HL-60 (cell line): ENCODE data around the gene SOX9.

Source experiments
- DNase-seq, 2 experiments: peaks; one replicate each; pipeline ENCODE4 v3.0.0-alpha.2; 2010 to 2020; ENCODE audit warnings: low read depth in 1 of 2, low spot score in 1 of 2
- H3K27ac ChIP-seq: fragments of 250-450 bp; sonication (Bioruptor Pico); replicated peaks from 2 replicates; pipeline ENCODE4 v1.5.1; 2020; ENCODE audit warnings: mild to moderate bottlenecking, moderate library complexity
- H3K27me3 ChIP-seq: fragments of 250-450 bp; sonication (Bioruptor Pico); 2 replicates; pipeline ENCODE4 v1.5.1; 2021; ENCODE audit warnings: mild to moderate bottlenecking, moderate library complexity; ENCODE audit not compliant: insufficient read depth, poor library complexity, severe bottlenecking
- H3K4me3 ChIP-seq: replicated peaks from 2 replicates; pipeline ENCODE4 v1.5.1; 2011; ENCODE audit warnings: mild to moderate bottlenecking, control low read depth, low read length; ENCODE audit not compliant: insufficient read depth
- CTCF ChIP-seq: IDR thresholded peaks from one replicate; pipeline ENCODE4 v1.5.1; 2011; ENCODE audit warnings: low read length, control low read depth, inconsistent platforms; ENCODE audit not compliant: insufficient read depth
- GABPA ChIP-seq: IDR thresholded peaks from 2 replicates; pipeline ENCODE4 v1.6.1; 2012; ENCODE audit warnings: low read depth
- POLR2AphosphoS5 ChIP-seq: IDR thresholded peaks from 2 replicates; pipeline ENCODE4 v1.6.1; 2012; ENCODE audit warnings: low read depth
- SPI1 ChIP-seq: IDR thresholded peaks from 2 replicates; pipeline ENCODE4 v1.6.1; 2012; ENCODE audit warnings: low read depth, mild to moderate bottlenecking, borderline replicate concordance
- TF ChIP-seq, protein P1 (sequence below): IDR thresholded peaks from 2 replicates; pipeline ENCODE4 v1.6.1; 2012; ENCODE audit warnings: low read depth; ENCODE audit not compliant: insufficient replicate concordance

The SOX9 gene

DNA sequence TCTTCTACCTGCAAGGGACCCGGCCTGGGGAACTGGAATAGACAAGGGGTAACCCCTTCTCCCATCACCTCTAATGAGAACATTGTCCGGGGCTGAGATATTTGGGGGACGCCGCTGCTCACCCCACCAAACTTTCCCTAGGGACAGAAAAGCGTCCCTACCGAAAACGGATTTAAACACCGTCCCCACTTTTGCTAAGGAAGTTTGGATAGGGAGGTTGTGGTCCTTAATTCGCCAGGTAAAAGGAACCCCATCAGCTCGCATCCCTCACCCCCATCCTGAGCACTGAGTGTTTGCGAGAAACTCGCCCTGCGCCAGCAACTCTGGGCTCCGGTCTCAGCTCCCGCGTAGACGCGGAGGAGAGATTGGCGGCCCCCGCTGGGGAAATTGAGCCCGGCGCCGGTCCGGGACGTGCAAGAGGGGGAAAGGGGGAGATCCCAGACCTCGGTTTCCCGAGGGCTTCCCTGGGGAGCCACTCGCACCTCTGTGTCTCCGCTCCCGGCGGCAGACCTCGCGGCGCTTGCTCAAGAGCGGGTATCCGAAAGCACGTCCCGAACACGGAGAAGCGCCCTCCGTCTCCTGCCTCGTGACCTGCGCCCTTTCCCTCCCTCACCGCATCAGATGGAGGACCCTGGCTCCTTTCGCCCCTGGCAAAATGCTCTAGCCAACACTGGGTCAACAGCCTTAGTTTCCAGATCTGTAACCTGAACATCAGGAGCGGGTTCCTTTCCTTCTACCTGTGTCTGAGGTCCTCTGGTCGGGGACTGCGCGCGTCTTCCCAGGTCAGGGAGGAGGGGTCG lies 3.1 kb upstream of the SOX9 start:
- Histone ChIP-seq H3K27ac (no peak overlapping the region), H3K4me3 (no peak overlapping the region), H3K27me3 (peaks cover 70% of the 10 kb centered on the region)
- DNase-seq = no peak
- TF ChIP-seq SPI1 = no peak
- TF ChIP-seq, protein P1, sequence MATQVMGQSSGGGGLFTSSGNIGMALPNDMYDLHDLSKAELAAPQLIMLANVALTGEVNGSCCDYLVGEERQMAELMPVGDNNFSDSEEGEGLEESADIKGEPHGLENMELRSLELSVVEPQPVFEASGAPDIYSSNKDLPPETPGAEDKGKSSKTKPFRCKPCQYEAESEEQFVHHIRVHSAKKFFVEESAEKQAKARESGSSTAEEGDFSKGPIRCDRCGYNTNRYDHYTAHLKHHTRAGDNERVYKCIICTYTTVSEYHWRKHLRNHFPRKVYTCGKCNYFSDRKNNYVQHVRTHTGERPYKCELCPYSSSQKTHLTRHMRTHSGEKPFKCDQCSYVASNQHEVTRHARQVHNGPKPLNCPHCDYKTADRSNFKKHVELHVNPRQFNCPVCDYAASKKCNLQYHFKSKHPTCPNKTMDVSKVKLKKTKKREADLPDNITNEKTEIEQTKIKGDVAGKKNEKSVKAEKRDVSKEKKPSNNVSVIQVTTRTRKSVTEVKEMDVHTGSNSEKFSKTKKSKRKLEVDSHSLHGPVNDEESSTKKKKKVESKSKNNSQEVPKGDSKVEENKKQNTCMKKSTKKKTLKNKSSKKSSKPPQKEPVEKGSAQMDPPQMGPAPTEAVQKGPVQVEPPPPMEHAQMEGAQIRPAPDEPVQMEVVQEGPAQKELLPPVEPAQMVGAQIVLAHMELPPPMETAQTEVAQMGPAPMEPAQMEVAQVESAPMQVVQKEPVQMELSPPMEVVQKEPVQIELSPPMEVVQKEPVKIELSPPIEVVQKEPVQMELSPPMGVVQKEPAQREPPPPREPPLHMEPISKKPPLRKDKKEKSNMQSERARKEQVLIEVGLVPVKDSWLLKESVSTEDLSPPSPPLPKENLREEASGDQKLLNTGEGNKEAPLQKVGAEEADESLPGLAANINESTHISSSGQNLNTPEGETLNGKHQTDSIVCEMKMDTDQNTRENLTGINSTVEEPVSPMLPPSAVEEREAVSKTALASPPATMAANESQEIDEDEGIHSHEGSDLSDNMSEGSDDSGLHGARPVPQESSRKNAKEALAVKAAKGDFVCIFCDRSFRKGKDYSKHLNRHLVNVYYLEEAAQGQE = no peak

DNA sequence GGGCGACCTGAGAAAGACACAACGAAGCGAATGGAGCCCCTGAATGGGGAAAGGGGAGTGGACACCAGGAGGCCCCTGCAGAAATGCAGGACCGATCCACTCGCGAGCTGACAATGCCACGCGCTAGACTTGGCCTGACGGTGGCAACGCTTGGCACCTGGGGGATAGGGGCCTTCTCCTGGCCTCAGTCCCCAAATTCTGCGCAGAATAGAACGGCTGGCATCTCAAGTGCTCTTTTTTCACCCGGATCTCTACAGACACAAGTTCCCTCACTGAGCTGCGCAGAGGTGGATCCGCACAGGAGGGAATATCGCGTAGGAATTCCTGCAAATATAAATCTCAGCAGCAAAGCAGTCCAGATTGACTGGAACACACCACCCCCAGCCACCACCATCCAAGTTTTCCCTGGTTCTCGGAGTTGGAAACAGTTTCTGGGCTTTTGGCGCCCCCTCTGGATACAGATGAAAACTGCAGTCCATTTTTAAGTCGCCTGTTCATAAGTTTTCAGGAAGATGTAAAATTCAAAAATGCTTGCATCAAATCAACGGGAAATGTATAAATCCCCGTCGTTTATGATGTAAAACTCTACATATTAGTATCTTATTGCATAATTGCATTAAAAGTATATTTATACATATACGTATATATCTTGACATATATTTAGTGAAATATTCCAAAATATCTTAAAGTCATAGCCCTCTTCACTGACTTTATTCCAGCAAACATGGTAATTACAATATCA lies 2.3 kb upstream of the SOX9 start:
- Histone ChIP-seq H3K27me3 (peaks cover 76% of the 10 kb centered on the region), H3K4me3 (no peak overlapping the region), H3K27ac (no peak overlapping the region)
- TF ChIP-seq, protein P1 = no peak
- peak; percentile 68 for TF ChIP-seq CTCF
- peak in 1 of 2 experiments; percentile 29 for DNase-seq

- no peak for DNase-seq
- H3K27ac ChIP-seq = no peak overlapping the region
These were observed 1.5 kb upstream of the SOX9 start for GRCh38 chr17:72119077-72119872.

More at GRCh38 chr17:72119077-72119872, 1.5 kb upstream of the SOX9 start:
- no peak overlapping the region for H3K4me3 ChIP-seq
- TF ChIP-seq POLR2AphosphoS5 (no peak), CTCF (no peak), SPI1 (no peak), GABPA (no peak)
- TF ChIP-seq, protein P1 = no peak
- peaks cover 81% of the 10 kb centered on the region for H3K27me3 ChIP-seq
